Lower leg skin (tissue), 3 donors: ENCODE measurements around the gene TMEM242.

Experiments used
- POLR2A ChIP-seq, 2 donors: fragments of 450-650 bp; IDR thresholded peaks; one replicate each; pipeline ENCODE4 v1.6.1; 2016 to 2017; ENCODE audit warnings: antibody characterized with exemption in 2 of 2, mild to moderate bottlenecking in 1 of 2, moderate library complexity in 1 of 2
- TF ChIP-seq, protein P1 (sequence below), 3 donors: fragments of 450-650 bp; IDR thresholded peaks; one replicate each; pipeline ENCODE4 v1.5.1; 2016; ENCODE audit warnings: antibody characterized with exemption in 3 of 3, mild to moderate bottlenecking in 3 of 3, moderate library complexity in 2 of 3

DNA sequence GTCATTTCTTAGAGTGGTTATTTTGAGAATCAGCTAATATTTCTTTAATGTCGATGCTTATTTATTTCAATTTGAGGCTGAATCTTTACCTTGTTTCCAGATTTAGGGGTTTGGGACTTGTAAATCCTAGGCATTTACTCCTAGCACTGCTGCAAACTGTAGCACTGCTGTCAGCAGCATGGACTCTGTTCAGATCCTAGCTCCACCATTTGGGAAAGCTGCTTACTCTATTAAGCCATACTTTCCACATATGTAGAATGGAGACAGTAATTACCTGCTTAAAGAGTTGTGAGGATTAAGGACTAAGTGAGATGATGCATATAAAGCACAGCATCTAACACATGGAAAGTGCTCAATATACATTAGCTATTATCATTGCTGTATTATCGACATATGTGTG lies 28.7 kb downstream of the TMEM242 start:
- TF ChIP-seq, protein P1, sequence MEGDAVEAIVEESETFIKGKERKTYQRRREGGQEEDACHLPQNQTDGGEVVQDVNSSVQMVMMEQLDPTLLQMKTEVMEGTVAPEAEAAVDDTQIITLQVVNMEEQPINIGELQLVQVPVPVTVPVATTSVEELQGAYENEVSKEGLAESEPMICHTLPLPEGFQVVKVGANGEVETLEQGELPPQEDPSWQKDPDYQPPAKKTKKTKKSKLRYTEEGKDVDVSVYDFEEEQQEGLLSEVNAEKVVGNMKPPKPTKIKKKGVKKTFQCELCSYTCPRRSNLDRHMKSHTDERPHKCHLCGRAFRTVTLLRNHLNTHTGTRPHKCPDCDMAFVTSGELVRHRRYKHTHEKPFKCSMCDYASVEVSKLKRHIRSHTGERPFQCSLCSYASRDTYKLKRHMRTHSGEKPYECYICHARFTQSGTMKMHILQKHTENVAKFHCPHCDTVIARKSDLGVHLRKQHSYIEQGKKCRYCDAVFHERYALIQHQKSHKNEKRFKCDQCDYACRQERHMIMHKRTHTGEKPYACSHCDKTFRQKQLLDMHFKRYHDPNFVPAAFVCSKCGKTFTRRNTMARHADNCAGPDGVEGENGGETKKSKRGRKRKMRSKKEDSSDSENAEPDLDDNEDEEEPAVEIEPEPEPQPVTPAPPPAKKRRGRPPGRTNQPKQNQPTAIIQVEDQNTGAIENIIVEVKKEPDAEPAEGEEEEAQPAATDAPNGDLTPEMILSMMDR (IDR thresholded peaks at IDR 0.05): no peak
- no peak for TF ChIP-seq POLR2A (IDR thresholded peaks at IDR 0.05)
